Measurements from ENCODE around the gene BFSP2. TPM values are rescaled to one million over a fixed set of nuclear protein-coding genes. Genes with fewer than 3 reads are reported as not detected.

Gene BFSP2
- total and polyA plus RNA-seq, 2 donors (not counting 3 experiments of a cell fraction or from before 2014, with no cell fraction given) = not detected

DNA sequence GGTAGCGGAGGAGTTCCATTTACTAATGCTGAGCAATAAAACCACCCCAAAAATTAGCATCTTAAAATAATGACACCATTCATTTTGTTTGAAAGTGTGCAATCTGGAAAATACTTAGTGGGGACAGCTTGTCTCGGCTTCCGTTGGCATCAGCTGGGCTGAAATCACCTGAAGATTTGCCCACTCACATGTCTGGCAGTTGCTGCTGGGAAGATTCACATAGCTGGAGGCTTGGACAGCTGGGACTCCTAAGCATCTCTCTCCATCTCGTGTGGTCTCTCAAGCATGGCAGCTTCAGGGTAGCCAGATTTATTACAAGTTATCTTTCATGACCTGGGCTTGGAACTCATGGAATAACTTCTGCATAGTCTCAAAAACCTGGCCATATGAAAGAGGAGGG lies 38.4 kb upstream of the BFSP2 start:
- Histone ChIP-seq H3K4me2 (ENCODE audit: insufficient read depth, low read length) (no peak overlapping the region), H3K27ac (ENCODE audit: insufficient read depth, low read depth, low read length) (no peak overlapping the region), H4K20me1 (replicated peaks; ENCODE audit: control insufficient read depth, extremely low read depth, insufficient read depth, low read length) (no peaks in the 10 kb centered on the region), H3K79me2 (ENCODE audit: control insufficient read depth, insufficient read depth, low read length) (no peaks in the 10 kb centered on the region), H3K4me3 (replicated peaks in 1 of 3; ENCODE audit: insufficient read depth in 1 of 3, low read depth in 1 of 3, low read length in 3 of 3) (no peak overlapping the region), H2AFZ (ENCODE audit: low read depth, low read length) (no peak overlapping the region), H3K36me3 (ENCODE audit: control insufficient read depth in 2 of 2, extremely low read depth in 1 of 2, insufficient read depth in 2 of 2, low read length in 2 of 2) (no peaks in the 10 kb centered on the region), H3K9me1 (replicated peaks; ENCODE audit: control insufficient read depth, extremely low read depth, insufficient read depth, low read length) (no peaks in the 10 kb centered on the region), H3K27me3 (ENCODE audit: control insufficient read depth in 2 of 2, insufficient read depth in 2 of 2, low read length in 2 of 2) (peaks cover 2 to 6% of the 10 kb centered on the region in 2 experiments), H3K4me1 (ENCODE audit: control insufficient read depth, extremely low read depth, insufficient read depth, low read length) (no peaks in the 10 kb centered on the region), H3K9me3 (replicated peaks; ENCODE audit: control insufficient read depth, insufficient read depth, low read length) (no peaks in the 10 kb centered on the region), H3K9ac (replicated peaks; ENCODE audit: extremely low read depth, insufficient read depth, low read length) (no peak overlapping the region)
- BruUV-seq (replicated peaks) = no TSS peak
- TF ChIP-seq FOS (IDR thresholded peaks at IDR 0.05; ENCODE audit: borderline replicate concordance, insufficient read depth, low read length) (no peak), EZH2 (IDR thresholded peaks at IDR 0.05; ENCODE audit: borderline replicate concordance, low read depth, low read length, severe bottlenecking) (no peak), POLR2AphosphoS5 (IDR thresholded peaks at IDR 0.05; ENCODE audit: insufficient read depth, low read depth, low read length) (no peak), POLR2A (IDR thresholded peaks at IDR 0.05; ENCODE audit: low read depth, low read length) (no peak)
- TF ChIP-seq, protein P1, sequence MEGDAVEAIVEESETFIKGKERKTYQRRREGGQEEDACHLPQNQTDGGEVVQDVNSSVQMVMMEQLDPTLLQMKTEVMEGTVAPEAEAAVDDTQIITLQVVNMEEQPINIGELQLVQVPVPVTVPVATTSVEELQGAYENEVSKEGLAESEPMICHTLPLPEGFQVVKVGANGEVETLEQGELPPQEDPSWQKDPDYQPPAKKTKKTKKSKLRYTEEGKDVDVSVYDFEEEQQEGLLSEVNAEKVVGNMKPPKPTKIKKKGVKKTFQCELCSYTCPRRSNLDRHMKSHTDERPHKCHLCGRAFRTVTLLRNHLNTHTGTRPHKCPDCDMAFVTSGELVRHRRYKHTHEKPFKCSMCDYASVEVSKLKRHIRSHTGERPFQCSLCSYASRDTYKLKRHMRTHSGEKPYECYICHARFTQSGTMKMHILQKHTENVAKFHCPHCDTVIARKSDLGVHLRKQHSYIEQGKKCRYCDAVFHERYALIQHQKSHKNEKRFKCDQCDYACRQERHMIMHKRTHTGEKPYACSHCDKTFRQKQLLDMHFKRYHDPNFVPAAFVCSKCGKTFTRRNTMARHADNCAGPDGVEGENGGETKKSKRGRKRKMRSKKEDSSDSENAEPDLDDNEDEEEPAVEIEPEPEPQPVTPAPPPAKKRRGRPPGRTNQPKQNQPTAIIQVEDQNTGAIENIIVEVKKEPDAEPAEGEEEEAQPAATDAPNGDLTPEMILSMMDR (IDR thresholded peaks at IDR 0.05; ENCODE audit: extremely low read depth in 1 of 2, insufficient read depth in 1 of 2, low read depth in 1 of 2, low read length in 2 of 2) = no peak
- no peak for DNase-seq (ENCODE audit: low read depth, low spot score)
- intact Hi-C loops (cut with micrococcal nuclease) (no loop called here), dilution Hi-C loops (cut with MboI; ENCODE audit: extremely low pct_ligation_motif_present, low sequenced_read_pairs) (no loop called here)
- ChIA-PET CTCF (interaction anchor here (1.5 to 2.2 kb wide), 2 partner anchors 22 to 320 kb away, joined by 3 to 9 read pairs; no protein-coding TSS in a partner anchor), POLR2A (no interaction called here)
- no peak for FAIRE-seq

DNA sequence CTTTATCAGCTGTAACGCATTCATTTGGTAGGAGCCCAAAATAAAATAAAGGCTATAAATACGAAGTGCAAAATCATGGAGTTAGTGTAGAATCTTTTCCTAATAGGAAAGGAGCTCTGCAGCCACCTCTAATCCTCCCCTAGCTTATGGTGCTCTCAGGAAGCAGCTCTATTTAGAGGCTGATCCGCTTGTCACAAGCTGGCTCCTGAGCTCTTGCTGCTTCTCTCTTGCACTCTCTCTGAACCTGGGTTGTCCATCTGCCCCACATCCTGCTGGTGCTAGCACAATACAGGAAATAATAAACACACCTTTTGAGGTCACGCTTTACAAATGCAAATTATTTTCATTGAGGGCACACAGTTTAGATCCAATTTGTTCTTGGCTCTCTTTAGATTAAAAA lies 37.3 kb upstream of the BFSP2 start:
- dilution Hi-C loops (cut with MboI; ENCODE audit: extremely low pct_ligation_motif_present, low sequenced_read_pairs) = no loop called here
- Histone ChIP-seq H3K27ac (ENCODE audit: insufficient read depth, low read depth, low read length) (no peak overlapping the region), H3K9me3 (replicated peaks; ENCODE audit: control insufficient read depth, insufficient read depth, low read length) (no peaks in the 10 kb centered on the region), H4K20me1 (replicated peaks; ENCODE audit: control insufficient read depth, extremely low read depth, insufficient read depth, low read length) (no peaks in the 10 kb centered on the region), H3K4me3 (replicated peaks in 1 of 3; ENCODE audit: insufficient read depth in 1 of 3, low read depth in 1 of 3, low read length in 3 of 3) (no peak overlapping the region), H3K36me3 (ENCODE audit: control insufficient read depth in 2 of 2, extremely low read depth in 1 of 2, insufficient read depth in 2 of 2, low read length in 2 of 2) (no peaks in the 10 kb centered on the region), H2AFZ (ENCODE audit: low read depth, low read length) (no peak overlapping the region), H3K4me1 (ENCODE audit: control insufficient read depth, extremely low read depth, insufficient read depth, low read length) (no peaks in the 10 kb centered on the region), H3K9ac (replicated peaks; ENCODE audit: extremely low read depth, insufficient read depth, low read length) (no peak overlapping the region), H3K27me3 (ENCODE audit: control insufficient read depth in 2 of 2, insufficient read depth in 2 of 2, low read length in 2 of 2) (peaks cover 2 to 10% of the 10 kb centered on the region in 2 experiments), H3K79me2 (ENCODE audit: control insufficient read depth, insufficient read depth, low read length) (no peaks in the 10 kb centered on the region), H3K9me1 (replicated peaks; ENCODE audit: control insufficient read depth, extremely low read depth, insufficient read depth, low read length) (no peaks in the 10 kb centered on the region), H3K4me2 (ENCODE audit: insufficient read depth, low read length) (no peak overlapping the region)
- DNase-seq (ENCODE audit: low read depth, low spot score) = no peak
- ChIA-PET POLR2A (interaction anchor here (0.6 kb wide), 1 partner anchor 337 kb away, joined by 3 read pairs; no protein-coding TSS in a partner anchor), CTCF (interaction anchor here (1.5 to 2.2 kb wide), 2 partner anchors 21 to 321 kb away, joined by 3 to 9 read pairs; no protein-coding TSS in a partner anchor)
- no TSS peak for BruUV-seq (replicated peaks)
- TF ChIP-seq JUN (IDR thresholded peaks at IDR 0.05; ENCODE audit: borderline replicate concordance, insufficient read depth, insufficient read length, low read depth) (no peak), GATA2 (IDR thresholded peaks at IDR 0.05; ENCODE audit: insufficient read depth, insufficient read length, low read depth, low read length) (no peak), EZH2 (IDR thresholded peaks at IDR 0.05; ENCODE audit: borderline replicate concordance, low read depth, low read length, severe bottlenecking) (no peak), MYC (IDR thresholded peaks at IDR 0.05; ENCODE audit: low read depth, low read length) (no peak), POLR2AphosphoS5 (IDR thresholded peaks at IDR 0.05; ENCODE audit: insufficient read depth, low read depth, low read length) (no peak), POLR2A (IDR thresholded peaks at IDR 0.05; ENCODE audit: low read depth, low read length) (no peak), FOS (IDR thresholded peaks at IDR 0.05; ENCODE audit: borderline replicate concordance, insufficient read depth, low read length) (no peak)
- TF ChIP-seq, protein P1 (IDR thresholded peaks at IDR 0.05; ENCODE audit: extremely low read depth in 1 of 2, insufficient read depth in 1 of 2, low read depth in 1 of 2, low read length in 2 of 2) = no peak
- TF ChIP-seq, protein P2, sequence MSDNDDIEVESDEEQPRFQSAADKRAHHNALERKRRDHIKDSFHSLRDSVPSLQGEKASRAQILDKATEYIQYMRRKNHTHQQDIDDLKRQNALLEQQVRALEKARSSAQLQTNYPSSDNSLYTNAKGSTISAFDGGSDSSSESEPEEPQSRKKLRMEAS (IDR thresholded peaks at IDR 0.05; ENCODE audit: insufficient read depth, insufficient read length) = no peak
- FAIRE-seq = no peak
- intact Hi-C loops (cut with micrococcal nuclease) = no loop called here
